MM.1S (cell line): ENCODE data around the gene MAGEF1.

Source experiments
- DNase-seq: peaks from one replicate; pipeline ENCODE4 v3.0.0-alpha.2; 2015
- H2AFZ ChIP-seq: fragments of 300-600 bp; sonication (generic); 2 replicates; pipeline ENCODE4 v1.6.0; 2016; ENCODE audit warnings: antibody characterized with exemption, low read length
- H3F3A ChIP-seq: fragments of 300-600 bp; sonication (generic); 2 replicates; pipeline ENCODE4 v1.6.1; 2016; ENCODE audit warnings: mild to moderate bottlenecking, antibody characterized with exemption, low read length, moderate library complexity, mixed read lengths; ENCODE audit not compliant: insufficient read depth
- H3K27ac ChIP-seq: fragments of 300-600 bp; sonication (generic); 2 replicates; pipeline ENCODE4 v1.5.1; 2016; ENCODE audit warnings: mild to moderate bottlenecking, low read length
- H3K27me3 ChIP-seq: fragments of 300-600 bp; sonication (generic); replicated peaks from 2 replicates; pipeline ENCODE4 v1.6.0; 2016; ENCODE audit warnings: low read length; ENCODE audit not compliant: insufficient read depth
- H3K36me3 ChIP-seq: fragments of 300-600 bp; sonication (generic); replicated peaks from 2 replicates; pipeline ENCODE4 v1.6.1; 2016; ENCODE audit warnings: mild to moderate bottlenecking, low read length, mixed read lengths; ENCODE audit not compliant: insufficient read depth
- H3K4me1 ChIP-seq: fragments of 300-600 bp; sonication (generic); 2 replicates; pipeline ENCODE4 v1.6.1; 2016; ENCODE audit warnings: low read length, mixed read lengths
- H3K4me2 ChIP-seq: fragments of 300-600 bp; sonication (generic); 2 replicates; pipeline ENCODE4 v1.6.0; 2016; ENCODE audit warnings: low read depth, low read length
- H3K4me3 ChIP-seq: fragments of 300-600 bp; sonication (generic); 2 replicates; pipeline ENCODE4 v1.5.1; 2016; ENCODE audit warnings: low read length, mixed read lengths
- H3K79me2 ChIP-seq: fragments of 300-600 bp; sonication (generic); 2 replicates; pipeline ENCODE4 v1.6.1; 2016; ENCODE audit warnings: mixed run types, low read length, mixed read lengths
- H3K9ac ChIP-seq: fragments of 300-600 bp; sonication (generic); 2 replicates; pipeline ENCODE4 v1.6.1; 2016; ENCODE audit warnings: low read length, mixed read lengths
- H3K9me2 ChIP-seq: fragments of 300-600 bp; sonication (generic); replicated peaks from 2 replicates; pipeline ENCODE4 v1.6.1; 2016; ENCODE audit warnings: mild to moderate bottlenecking, low read length, mixed read lengths; ENCODE audit not compliant: insufficient read depth
- H3K9me3 ChIP-seq: fragments of 300-600 bp; sonication (generic); replicated peaks from 2 replicates; pipeline ENCODE4 v1.6.1; 2016; ENCODE audit warnings: mild to moderate bottlenecking, low read length, mixed read lengths; ENCODE audit not compliant: insufficient read depth
- H4K20me1 ChIP-seq: fragments of 300-600 bp; sonication (generic); 2 replicates; pipeline ENCODE4 v1.6.1; 2016; ENCODE audit warnings: mild to moderate bottlenecking, low read length, moderate library complexity, mixed read lengths; ENCODE audit not compliant: insufficient read depth
- EZH2 ChIP-seq: fragments of 300-600 bp; sonication (generic); optimal IDR thresholded peaks from 2 replicates; pipeline ENCODE3; 2017; ENCODE audit warnings: low read depth, mild to moderate bottlenecking, antibody characterized with exemption, low read length, mixed read lengths
- EZH2phosphoT487 ChIP-seq: fragments of 300-600 bp; sonication (generic); IDR thresholded peaks from 2 replicates; pipeline ENCODE4 v1.6.1; 2018; ENCODE audit warnings: antibody characterized with exemption, low read length
- TF ChIP-seq, protein P1 (sequence below): fragments of 300-600 bp; sonication (generic); IDR thresholded peaks from 2 replicates; pipeline ENCODE4 v1.5.1; 2016; ENCODE audit warnings: antibody characterized with exemption, low read length, mixed read lengths

MAGEF1 gene

DNA sequence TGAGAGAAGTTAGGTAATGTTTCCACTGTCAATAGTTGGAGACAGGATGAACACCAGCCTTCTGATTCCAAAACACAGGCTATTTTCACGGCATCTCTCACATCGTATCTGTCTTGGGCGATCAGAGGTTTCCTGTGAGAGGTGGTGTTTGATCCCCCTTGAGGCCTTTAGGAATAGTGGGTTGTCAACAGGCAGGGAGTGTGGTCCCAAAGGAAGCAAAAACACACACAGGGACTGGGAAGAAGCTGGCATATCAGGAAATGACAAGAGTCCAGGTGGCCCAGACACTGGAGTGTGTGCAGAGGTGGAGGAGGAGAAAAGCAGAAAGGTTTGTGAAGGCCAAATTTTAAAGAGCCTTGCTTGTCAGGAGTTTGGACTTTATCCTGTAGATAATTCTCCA is 6.6 kb upstream of the MAGEF1 start:
- Histone ChIP-seq H3K27ac (no peak overlapping the region), H3K27me3 (no peaks in the 10 kb centered on the region), H3F3A (no peaks in the 10 kb centered on the region), H3K9me2 (no peaks in the 10 kb centered on the region), H3K9me3 (no peaks in the 10 kb centered on the region), H3K4me1 (no peaks in the 10 kb centered on the region), H4K20me1 (no peaks in the 10 kb centered on the region), H2AFZ (no peak overlapping the region), H3K4me3 (no peak overlapping the region), H3K9ac (no peak overlapping the region), H3K4me2 (no peak overlapping the region), H3K79me2 (no peaks in the 10 kb centered on the region), H3K36me3 (no peaks in the 10 kb centered on the region)
- no peak for TF ChIP-seq EZH2
- TF ChIP-seq EZH2phosphoT487, result no peak
- TF ChIP-seq, protein P1, sequence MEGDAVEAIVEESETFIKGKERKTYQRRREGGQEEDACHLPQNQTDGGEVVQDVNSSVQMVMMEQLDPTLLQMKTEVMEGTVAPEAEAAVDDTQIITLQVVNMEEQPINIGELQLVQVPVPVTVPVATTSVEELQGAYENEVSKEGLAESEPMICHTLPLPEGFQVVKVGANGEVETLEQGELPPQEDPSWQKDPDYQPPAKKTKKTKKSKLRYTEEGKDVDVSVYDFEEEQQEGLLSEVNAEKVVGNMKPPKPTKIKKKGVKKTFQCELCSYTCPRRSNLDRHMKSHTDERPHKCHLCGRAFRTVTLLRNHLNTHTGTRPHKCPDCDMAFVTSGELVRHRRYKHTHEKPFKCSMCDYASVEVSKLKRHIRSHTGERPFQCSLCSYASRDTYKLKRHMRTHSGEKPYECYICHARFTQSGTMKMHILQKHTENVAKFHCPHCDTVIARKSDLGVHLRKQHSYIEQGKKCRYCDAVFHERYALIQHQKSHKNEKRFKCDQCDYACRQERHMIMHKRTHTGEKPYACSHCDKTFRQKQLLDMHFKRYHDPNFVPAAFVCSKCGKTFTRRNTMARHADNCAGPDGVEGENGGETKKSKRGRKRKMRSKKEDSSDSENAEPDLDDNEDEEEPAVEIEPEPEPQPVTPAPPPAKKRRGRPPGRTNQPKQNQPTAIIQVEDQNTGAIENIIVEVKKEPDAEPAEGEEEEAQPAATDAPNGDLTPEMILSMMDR, result no peak
- DNase-seq, result no peak

GRCh38 chr3:184717399-184717983 is 5.6 kb upstream of the MAGEF1 start:
- H3K9ac ChIP-seq, result no peak overlapping the region
- no peaks in the 10 kb centered on the region for H3K36me3 ChIP-seq
- no peak for TF ChIP-seq EZH2
- TF ChIP-seq, protein P1, result no peak
- no peak for TF ChIP-seq EZH2phosphoT487
- H3K9me2 ChIP-seq, result no peaks in the 10 kb centered on the region
- H3F3A ChIP-seq, result peaks cover 2% of the 10 kb centered on the region
- no peak overlapping the region for H3K27ac ChIP-seq
- no peak for DNase-seq
- no peaks in the 10 kb centered on the region for H3K27me3 ChIP-seq
- H3K4me1 ChIP-seq, result no peaks in the 10 kb centered on the region
- H3K4me3 ChIP-seq, result no peak overlapping the region
- no peak overlapping the region for H2AFZ ChIP-seq
- no peaks in the 10 kb centered on the region for H3K9me3 ChIP-seq
- H3K4me2 ChIP-seq, result no peak overlapping the region
- no peaks in the 10 kb centered on the region for H3K79me2 ChIP-seq
- H4K20me1 ChIP-seq, result no peaks in the 10 kb centered on the region

DNA sequence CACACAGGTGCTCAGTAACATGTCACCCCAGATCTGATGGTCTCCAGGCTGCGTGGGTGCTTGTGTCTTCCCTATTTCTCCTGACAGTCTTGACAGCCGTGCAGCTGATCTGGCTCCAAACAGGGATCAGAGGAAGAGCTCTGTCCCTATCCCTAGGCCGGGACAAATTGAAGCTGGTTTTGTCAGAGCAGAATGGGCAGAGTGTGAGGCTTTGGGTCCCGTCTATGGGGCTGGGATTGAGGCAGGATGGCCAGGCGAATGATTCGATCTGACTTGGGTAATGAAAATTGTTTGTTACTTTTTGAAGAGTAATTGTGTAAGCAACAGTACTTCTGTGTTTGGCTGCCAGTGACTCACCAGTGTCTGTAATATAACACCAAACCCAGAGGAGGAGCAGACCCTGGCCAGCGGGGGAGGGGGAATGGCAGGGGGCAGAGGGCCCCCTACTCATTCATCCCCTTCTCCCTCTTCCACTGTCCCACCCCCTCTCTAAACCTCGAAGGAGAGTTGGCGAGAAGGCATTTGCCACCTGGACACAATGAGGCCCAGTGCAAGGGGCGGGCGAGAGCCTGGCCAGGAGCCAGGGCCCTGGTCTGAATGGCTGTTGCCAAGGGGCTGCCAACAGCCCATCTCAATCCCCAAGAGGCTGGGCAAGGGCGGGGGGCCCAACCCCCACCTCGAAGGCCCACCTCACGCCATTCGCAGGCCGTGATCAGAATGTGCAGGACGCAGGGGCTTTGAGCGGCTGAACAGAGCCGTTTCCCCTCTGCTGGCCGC is 4.9 kb upstream of the MAGEF1 start:
- Histone ChIP-seq H3K79me2 (no peaks in the 10 kb centered on the region), H3K4me3 (no peak overlapping the region), H3K27ac (no peak overlapping the region), H3K27me3 (no peaks in the 10 kb centered on the region), H3K9ac (no peak overlapping the region), H3K9me2 (no peaks in the 10 kb centered on the region), H3K4me2 (no peak overlapping the region), H3K36me3 (no peaks in the 10 kb centered on the region), H3K4me1 (no peaks in the 10 kb centered on the region), H3F3A (peaks cover 9% of the 10 kb centered on the region), H3K9me3 (no peaks in the 10 kb centered on the region), H2AFZ (no peak overlapping the region), H4K20me1 (no peaks in the 10 kb centered on the region)
- TF ChIP-seq EZH2 (no peak), EZH2phosphoT487 (no peak)
- no peak for DNase-seq
